ENCODE results near the gene LRRN3. TPM values are rescaled to one million over a fixed set of nuclear protein-coding genes. Genes with fewer than 3 reads are reported as not detected.

LRRN3 gene
- total and polyA plus RNA-seq, 8 donors = 3.3 to 75.1 (median 49.3) TPM

DNA sequence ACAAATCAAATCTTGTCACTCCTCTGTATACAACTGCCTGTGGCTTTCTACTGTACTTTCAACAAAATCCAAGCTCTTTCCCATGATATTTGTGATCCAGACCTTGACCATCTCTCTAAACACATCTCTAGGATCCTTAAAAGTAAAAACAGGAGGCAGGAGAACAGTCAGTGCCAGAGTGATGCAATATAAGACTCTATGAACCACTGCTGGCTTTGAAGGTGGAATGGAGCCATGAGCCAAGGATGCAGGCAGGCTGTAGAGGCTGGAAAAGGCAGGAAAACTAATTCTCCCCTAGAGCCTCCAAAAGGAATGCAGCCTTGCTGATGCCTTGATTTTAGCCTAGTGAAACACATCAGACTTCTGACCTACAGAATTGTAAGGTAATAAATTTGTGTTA, 45.5 kb upstream of the LRRN3 start:
- Histone ChIP-seq H3K4me1 (no peaks in the 10 kb centered on the region), H3K36me3 (no peaks in the 10 kb centered on the region), H3K27ac (no peak overlapping the region), H3K9me3 (no peaks in the 10 kb centered on the region), H3K27me3 (no peaks in the 10 kb centered on the region), H3K4me3 (no peak overlapping the region)
- DNase-seq (no peak), ATAC-seq (no peak)
- intact Hi-C loops (cut with DNase I) = no loop called here
- TF ChIP-seq, protein P1, sequence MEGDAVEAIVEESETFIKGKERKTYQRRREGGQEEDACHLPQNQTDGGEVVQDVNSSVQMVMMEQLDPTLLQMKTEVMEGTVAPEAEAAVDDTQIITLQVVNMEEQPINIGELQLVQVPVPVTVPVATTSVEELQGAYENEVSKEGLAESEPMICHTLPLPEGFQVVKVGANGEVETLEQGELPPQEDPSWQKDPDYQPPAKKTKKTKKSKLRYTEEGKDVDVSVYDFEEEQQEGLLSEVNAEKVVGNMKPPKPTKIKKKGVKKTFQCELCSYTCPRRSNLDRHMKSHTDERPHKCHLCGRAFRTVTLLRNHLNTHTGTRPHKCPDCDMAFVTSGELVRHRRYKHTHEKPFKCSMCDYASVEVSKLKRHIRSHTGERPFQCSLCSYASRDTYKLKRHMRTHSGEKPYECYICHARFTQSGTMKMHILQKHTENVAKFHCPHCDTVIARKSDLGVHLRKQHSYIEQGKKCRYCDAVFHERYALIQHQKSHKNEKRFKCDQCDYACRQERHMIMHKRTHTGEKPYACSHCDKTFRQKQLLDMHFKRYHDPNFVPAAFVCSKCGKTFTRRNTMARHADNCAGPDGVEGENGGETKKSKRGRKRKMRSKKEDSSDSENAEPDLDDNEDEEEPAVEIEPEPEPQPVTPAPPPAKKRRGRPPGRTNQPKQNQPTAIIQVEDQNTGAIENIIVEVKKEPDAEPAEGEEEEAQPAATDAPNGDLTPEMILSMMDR (IDR thresholded peaks at IDR 0.05) = no peak

DNA sequence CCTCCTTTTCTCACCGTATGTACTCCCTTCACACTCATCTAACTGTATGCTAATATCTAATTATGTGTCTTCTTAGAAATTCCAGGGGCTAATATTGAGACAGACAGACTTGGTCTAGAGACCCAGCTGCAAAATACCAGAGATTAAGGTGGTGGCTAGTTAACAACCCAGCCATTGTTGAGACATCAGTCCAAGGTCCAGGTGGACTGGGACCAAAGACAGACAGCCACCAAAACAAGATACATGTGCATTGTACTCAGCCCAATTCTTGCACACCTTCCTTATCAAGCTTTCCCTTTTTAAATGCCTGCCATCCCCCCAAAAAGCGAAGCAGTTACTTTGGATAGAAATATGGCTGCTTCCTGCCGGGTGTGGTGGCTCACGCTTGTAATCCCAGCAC, 43.3 kb upstream of the LRRN3 start:
- no peak overlapping the region for H3K27ac ChIP-seq
- DNase-seq (no peak), ATAC-seq (no peak)
- TF ChIP-seq, protein P1 (IDR thresholded peaks at IDR 0.05) = no peak
- no peak overlapping the region for H3K4me3 ChIP-seq
- H3K27me3 ChIP-seq = no peaks in the 10 kb centered on the region
- intact Hi-C loops (cut with DNase I) = no loop called here
- no peaks in the 10 kb centered on the region for H3K4me1 ChIP-seq
- no peaks in the 10 kb centered on the region for H3K9me3 ChIP-seq
- H3K36me3 ChIP-seq = no peaks in the 10 kb centered on the region

DNA sequence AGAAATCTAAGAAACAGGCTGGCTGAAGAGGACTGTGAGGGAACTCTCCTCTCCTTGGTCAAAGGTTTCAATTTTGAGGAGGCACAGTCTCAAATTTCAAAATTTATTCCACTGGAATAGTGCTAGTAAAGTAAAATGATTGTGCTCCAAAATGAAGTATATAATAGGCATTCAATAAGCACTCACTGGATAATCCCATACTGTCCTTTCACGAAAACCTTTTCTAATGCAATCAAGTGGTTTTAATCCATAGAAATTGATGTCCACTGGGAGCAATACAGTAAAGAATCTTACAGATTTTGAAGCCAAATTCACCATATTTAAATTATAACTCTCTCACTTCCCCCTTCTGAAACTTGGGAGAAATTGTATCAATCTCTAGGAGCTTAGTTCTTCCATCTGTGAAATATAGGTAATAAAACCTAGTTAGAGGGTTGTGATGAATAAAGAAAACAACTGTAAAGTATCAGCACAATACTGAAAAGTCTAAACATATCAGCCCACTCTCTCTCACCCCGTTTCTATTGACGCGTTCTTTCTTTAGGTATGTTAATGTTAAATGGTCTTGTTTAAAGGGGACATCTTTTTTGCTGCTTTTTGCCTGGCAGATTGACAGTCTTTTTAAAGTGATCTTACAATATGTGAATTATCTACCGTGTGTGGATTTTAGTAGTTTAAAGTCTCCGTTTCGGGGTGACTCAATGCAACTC, 40.8 kb upstream of the LRRN3 start:
- Histone ChIP-seq H3K4me1 (no peaks in the 10 kb centered on the region), H3K27me3 (no peaks in the 10 kb centered on the region), H3K4me3 (no peak overlapping the region), H3K36me3 (no peaks in the 10 kb centered on the region), H3K27ac (no peak overlapping the region), H3K9me3 (no peaks in the 10 kb centered on the region)
- DNase-seq = no peak
- ATAC-seq = no peak
- TF ChIP-seq, protein P1 (IDR thresholded peaks at IDR 0.05) = no peak
- intact Hi-C loops (cut with DNase I) = no loop called here

DNA sequence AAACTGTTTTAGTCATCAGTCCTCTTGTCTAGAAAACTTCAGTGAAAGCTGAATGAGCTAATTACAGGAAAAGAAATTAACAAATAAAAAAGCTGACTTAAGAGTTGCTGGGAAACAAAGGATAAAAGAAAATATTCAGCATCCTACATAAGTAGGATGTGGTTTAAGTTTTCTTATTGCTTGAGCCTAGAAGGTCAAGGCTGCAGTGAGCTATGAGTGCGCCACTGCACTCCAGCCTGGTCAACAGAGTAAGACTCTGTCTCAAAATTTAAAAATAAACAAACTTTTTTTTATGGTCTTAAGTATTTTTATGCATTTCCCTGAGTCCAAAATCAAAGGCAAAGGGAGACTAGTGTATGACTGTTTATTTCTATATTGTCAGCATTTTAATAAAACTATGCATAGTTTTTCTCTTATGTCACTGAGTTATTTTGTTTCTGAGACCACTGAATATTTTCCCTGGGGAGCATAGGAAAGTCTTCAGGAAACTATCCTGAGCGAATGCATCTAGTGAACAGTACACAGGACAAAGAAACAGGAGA, 40.0 kb upstream of the LRRN3 start:
- ATAC-seq (no peak), DNase-seq (peak in 1 of 4 donors; percentile 8)
- no peaks in the 10 kb centered on the region for H3K27me3 ChIP-seq
- no peaks in the 10 kb centered on the region for H3K4me1 ChIP-seq
- TF ChIP-seq, protein P1 (IDR thresholded peaks at IDR 0.05) = no peak
- no peaks in the 10 kb centered on the region for H3K9me3 ChIP-seq
- intact Hi-C loops (cut with DNase I) = no loop called here
- H3K4me3 ChIP-seq = no peak overlapping the region
- no peak overlapping the region for H3K27ac ChIP-seq
- no peaks in the 10 kb centered on the region for H3K36me3 ChIP-seq

DNA sequence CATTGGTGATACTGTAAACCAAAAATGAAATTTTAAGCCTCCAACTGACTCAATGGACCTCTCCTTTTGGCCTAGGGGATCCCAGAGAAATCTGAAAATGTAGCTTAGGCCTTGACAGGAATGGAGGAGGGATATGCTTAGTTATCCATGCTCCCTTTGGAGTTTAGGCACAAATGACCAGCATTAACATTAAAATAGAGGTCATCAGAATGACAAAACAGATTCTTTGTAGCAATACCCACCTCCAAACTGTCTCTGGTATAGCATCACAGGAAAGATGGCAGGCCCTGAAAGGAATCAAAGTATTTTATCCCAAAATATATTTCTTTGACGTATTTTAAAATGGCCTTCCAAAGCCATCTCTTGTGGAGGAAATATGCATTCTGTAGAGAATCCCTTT, 39.1 kb upstream of the LRRN3 start:
- intact Hi-C loops (cut with DNase I) = no loop called here
- DNase-seq = no peak
- H3K9me3 ChIP-seq = no peaks in the 10 kb centered on the region
- no peaks in the 10 kb centered on the region for H3K4me1 ChIP-seq
- no peak overlapping the region for H3K4me3 ChIP-seq
- TF ChIP-seq, protein P1 (IDR thresholded peaks at IDR 0.05) = no peak
- no peaks in the 10 kb centered on the region for H3K36me3 ChIP-seq
- H3K27ac ChIP-seq = no peak overlapping the region
- H3K27me3 ChIP-seq = no peaks in the 10 kb centered on the region
- ATAC-seq = no peak

Measured in left lung (tissue), 10 donors.